ENCODE measurements around the gene PACS1.
"Not testable (repeated sequence)": the region's sequence is repeated elsewhere in the genome, so short reads cannot be mapped to it uniquely, and the experiment has no call there.

The PACS1 gene

GRCh38 chr11:66267379-66268243 lies 197.5 kb downstream of the PACS1 start:
- DNase-seq (ENCODE audit: low read depth in 2 of 3, low spot score in 2 of 3), result peak; percentile 78 to 87 (median 84)

GRCh38 chr11:66268244-66268951 lies 198.3 kb downstream of the PACS1 start, which contains the start of gene RAB1B:
Gene RAB1B (plus strand): TSS chr11:66268639. CDS start chr11:66268680, 41 bp downstream.
- peak; percentile 99 to 100 (median 99) for DNase-seq (ENCODE audit: low read depth in 2 of 3, low spot score in 2 of 3)

GRCh38 chr11:66268952-66269905 lies 199.2 kb downstream of the PACS1 start:
- DNase-seq (ENCODE audit: low read depth in 2 of 3, low spot score in 2 of 3), result no peak

- DNase-seq (ENCODE audit: low read depth in 2 of 3, low spot score in 2 of 3), result no peak
Observed at GRCh38 chr11:66271816-66272215, 201.7 kb downstream of the PACS1 start.

DNA sequence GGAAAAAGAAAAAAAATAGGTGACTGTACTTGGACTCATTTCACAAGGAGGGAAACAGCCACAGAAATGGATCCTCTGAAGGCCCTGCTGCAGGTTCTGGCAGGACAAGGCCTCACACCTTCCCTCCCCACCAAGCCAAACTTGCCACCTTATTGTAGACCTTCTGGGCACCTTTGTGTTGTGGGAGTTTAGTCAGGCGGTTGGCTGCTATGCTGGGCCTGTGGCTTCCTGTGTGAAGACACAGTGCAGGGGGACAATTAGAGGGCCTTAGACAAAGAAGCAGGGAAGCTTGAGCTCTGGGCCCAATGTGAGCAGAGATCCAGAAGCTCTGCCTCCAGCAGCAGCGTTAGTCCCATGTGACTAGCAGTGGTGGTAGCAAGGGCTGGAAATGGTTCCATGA lies 202.5 kb downstream of the PACS1 start:
- no peak for DNase-seq (ENCODE audit: low read depth in 2 of 3, low spot score in 2 of 3)

DNA sequence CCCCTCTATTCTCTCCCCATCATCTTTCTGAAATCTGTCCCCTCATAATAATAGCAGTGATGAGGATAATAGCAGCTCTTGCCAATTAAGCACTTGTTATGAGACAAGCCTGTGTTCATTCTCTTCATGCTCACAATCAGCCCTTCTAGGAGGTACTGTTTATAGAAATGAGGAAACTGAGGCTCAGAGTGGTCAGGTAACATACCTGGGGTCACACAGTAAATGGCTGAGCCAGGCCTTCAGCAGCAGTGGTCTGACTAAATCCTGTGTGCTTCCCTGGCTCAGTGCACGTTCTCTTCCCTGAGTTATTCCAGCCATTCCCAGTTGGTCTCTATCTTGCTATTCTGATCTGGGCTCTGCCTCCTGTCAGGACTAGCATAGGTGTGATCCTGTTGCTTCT lies 204.1 kb downstream of the PACS1 start:
- DNase-seq (ENCODE audit: low read depth in 2 of 3, low spot score in 2 of 3), result no peak

DNA sequence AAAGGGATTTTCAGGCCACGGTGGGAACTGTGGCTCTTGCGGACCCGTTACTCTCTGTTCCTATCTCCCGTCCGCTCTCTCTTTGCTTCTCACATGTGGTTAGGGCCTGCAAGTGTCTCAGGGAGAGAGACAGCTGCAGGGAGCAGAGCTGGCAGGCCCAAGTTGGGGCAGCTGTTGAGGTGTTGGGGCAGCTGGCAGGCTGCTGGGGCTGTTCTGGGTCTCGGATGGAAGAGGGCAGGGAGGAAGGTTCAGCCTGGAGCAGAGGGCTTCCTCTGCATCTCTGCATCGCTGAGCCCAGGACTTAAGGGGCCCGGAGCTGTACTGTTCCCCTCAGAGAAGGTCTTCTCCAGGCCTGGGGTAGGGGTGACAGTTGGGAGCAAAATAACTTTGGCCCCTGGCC lies 205.3 kb downstream of the PACS1 start:
- DNase-seq (ENCODE audit: low read depth in 2 of 3, low spot score in 2 of 3), result no peak

- DNase-seq (ENCODE audit: low read depth in 2 of 3, low spot score in 2 of 3), result no peak
Observed at GRCh38 chr11:66275984-66276612, 206.0 kb downstream of the PACS1 start.

DNA sequence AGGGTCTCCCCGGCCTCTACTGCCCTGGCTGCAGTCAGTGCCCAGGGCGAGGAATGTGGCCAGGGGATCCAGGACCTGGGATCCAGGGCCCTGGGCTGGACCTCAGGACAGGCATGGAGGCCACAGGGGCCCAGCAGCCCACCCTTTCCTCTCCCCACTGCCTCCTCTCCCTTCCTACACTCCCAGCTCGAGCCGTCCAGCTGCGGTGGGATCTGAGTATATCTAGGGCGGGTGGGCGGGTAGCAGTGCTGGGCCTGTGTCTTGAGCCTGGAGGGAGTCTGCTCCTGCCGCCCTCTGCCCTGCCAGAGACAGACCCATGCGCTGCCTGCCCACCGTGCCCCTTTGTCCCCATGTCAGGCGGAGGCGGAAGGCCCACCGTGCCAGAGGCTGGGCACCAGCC lies 206.5 kb downstream of the PACS1 start:
- not testable (repeated sequence) for DNase-seq (ENCODE audit: low read depth in 2 of 3, low spot score in 2 of 3)

- DNase-seq (ENCODE audit: low read depth in 2 of 3, low spot score in 2 of 3), result not testable (repeated sequence)
Observed at GRCh38 chr11:66277064-66277463, 207.0 kb downstream of the PACS1 start.

DNA sequence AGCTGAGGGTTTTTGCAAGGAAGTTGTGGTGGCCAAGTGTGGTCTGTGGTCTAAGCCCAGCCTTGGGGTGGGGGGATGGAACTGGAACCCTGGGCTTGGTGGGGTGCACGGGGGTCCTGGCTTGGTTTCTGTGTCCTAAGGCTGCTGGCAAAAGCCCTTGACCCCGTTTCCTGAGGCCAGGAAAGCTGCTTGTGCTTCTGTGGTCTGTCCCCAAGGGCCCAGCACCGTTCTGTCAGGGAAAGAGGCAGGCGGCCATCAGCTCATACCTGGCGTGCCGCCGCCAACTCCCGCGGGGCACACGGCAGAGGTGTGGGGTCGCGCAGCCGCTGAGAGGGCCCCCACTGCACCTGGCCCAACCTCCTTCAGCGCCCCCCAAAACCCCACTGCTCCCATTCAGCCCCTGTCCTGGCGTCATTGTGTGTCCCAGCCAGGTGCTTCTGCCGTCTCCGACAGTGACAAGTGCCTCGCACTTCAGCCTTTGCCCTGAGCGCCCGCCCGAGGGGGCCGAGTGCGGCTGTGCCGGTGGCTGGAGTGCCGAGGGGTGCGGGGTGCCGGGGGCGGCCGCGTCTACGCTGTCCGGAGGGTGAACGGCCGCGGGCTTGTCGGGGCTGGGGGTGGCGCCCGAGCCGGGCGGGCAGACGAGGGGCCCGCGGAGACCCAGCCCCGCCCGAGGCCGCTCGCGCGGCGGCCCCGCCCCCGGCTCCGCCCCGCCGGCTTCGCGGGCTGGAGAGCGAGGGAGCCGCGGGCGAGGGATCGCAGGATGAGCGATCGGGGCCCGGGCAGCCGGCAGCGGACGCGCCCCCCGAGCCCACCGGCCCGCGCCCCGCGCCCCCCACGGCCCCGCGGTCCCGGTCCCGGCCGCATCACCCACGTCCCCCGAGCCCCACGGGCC lies 207.6 kb downstream of the PACS1 start, which contains the start of gene CNIH2:
Gene CNIH2, plus strand, starts transcription at position 705 of the 892 bp plus-strand sequence. CDS start 282 bp downstream, outside the sequence.
- no peak for DNase-seq (ENCODE audit: low read depth in 2 of 3, low spot score in 2 of 3)

- no peak for DNase-seq (ENCODE audit: low read depth in 2 of 3, low spot score in 2 of 3)
Observed at GRCh38 chr11:66278363-66279091, 208.5 kb downstream of the PACS1 start.

- DNase-seq (ENCODE audit: low read depth in 2 of 3, low spot score in 2 of 3), result no peak
Observed at GRCh38 chr11:66279092-66279734, 209.1 kb downstream of the PACS1 start.

DNA sequence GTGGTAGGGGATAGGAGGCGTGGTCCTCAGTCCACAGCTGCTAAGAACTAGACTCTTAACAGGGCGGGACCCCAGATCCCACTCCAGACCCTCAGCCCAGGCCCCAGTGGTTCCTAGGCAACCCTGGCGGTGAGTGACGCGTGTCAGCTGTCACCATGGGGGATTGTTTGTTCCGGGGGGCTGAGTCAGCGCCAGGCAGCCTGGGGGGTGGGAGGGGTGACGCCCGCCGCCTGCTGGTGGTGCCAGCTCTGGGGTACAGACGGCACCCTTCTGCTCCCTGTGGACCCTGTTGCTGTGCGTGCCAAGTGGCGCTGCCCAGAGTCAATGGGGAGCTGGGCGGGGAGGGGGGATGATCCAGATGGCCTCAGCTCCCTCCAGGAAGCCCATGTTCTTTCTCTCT lies 210.4 kb downstream of the PACS1 start:
- DNase-seq (ENCODE audit: low read depth in 2 of 3, low spot score in 2 of 3), result no peak

GRCh38 chr11:66281001-66281400 lies 210.9 kb downstream of the PACS1 start:
- no peak for DNase-seq (ENCODE audit: low read depth in 2 of 3, low spot score in 2 of 3)

GRCh38 chr11:66281776-66282467 lies 211.8 kb downstream of the PACS1 start:
- no peak for DNase-seq (ENCODE audit: low read depth in 2 of 3, low spot score in 2 of 3)
